ENCODE data around the gene USP38.
"Not testable (repeated sequence)": the region's sequence is repeated elsewhere in the genome, so short reads cannot be mapped to it uniquely, and the experiment has no call there.

Gene USP38

DNA sequence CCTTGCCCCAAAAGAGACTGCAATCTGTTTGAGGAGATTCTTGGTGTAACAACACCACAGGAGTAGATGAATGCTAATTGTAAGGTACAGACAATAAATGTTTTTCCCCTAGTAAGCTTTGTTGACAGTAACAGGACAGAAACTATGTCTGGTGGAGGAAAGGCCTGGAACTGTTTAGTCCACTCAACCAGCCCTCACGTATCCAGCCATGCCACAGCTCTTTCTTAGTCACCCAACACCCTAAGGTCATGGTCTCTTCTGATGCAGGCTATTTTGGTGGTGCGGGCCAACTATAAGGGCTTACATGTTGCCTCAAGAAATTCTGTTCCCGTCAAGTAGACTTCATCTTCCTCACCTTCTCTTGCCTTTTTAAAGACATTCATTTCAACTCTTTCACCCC is 76.0 kb downstream of the USP38 start:
- Histone ChIP-seq H3K36me3 (no peaks in the 10 kb centered on the region), H3K4me1 (no peaks in the 10 kb centered on the region), H3K4me3 (ENCODE audit: low read depth, low read length) (no peak overlapping the region), H3K9me3 (no peaks in the 10 kb centered on the region), H3K27me3 (no peaks in the 10 kb centered on the region)
- TF ChIP-seq, protein P1, sequence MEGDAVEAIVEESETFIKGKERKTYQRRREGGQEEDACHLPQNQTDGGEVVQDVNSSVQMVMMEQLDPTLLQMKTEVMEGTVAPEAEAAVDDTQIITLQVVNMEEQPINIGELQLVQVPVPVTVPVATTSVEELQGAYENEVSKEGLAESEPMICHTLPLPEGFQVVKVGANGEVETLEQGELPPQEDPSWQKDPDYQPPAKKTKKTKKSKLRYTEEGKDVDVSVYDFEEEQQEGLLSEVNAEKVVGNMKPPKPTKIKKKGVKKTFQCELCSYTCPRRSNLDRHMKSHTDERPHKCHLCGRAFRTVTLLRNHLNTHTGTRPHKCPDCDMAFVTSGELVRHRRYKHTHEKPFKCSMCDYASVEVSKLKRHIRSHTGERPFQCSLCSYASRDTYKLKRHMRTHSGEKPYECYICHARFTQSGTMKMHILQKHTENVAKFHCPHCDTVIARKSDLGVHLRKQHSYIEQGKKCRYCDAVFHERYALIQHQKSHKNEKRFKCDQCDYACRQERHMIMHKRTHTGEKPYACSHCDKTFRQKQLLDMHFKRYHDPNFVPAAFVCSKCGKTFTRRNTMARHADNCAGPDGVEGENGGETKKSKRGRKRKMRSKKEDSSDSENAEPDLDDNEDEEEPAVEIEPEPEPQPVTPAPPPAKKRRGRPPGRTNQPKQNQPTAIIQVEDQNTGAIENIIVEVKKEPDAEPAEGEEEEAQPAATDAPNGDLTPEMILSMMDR (IDR thresholded peaks at IDR 0.05; ENCODE audit: low read depth, low read length): no peak
- no peak for DNase-seq

DNA sequence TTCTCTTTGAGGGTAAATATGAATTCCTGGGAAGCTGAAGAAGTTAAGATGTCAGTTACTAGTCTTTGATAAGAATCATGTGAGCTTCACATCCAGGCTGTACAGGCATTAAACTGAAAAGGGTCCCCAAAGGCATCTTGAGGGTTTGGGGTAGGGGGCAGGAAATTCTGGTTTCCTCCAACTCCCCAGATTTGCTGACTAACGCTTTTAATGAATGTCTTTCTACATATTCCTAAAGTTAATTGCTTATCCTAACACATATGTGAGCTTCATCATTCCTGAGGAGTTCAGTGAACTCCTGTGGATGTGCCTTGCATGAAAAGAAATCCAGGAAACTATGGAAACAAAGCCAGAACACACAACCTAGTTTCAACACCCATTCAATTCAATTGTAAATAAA is 78.1 kb downstream of the USP38 start:
- Histone ChIP-seq H3K27me3 (no peaks in the 10 kb centered on the region), H3K9me3 (no peaks in the 10 kb centered on the region), H3K36me3 (no peaks in the 10 kb centered on the region), H3K4me3 (ENCODE audit: low read depth, low read length) (no peak overlapping the region), H3K4me1 (no peaks in the 10 kb centered on the region)
- TF ChIP-seq, protein P1 (IDR thresholded peaks at IDR 0.05; ENCODE audit: low read depth, low read length): no peak
- DNase-seq: no peak

DNA sequence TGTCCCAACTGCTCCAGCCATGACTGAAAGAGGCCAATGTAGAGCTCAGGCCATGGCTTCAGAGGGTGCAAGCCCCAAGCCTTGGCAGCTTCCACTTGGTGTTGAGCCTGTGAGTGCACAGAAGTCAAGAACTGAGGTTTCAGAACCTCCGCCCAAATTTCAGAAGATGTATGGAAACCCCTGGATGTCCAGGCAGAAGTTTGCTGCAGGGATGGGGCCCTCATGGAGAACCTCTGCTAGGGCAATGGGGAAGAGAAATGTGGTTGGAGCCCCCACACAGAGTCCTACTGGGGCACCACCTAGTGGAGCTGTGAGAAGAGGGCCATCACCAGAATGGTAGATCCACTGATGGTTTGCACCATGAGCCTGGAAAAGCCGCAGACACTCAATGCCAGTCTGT is 83.0 kb downstream of the USP38 start:
- H3K36me3 ChIP-seq: not testable (repeated sequence)

DNA sequence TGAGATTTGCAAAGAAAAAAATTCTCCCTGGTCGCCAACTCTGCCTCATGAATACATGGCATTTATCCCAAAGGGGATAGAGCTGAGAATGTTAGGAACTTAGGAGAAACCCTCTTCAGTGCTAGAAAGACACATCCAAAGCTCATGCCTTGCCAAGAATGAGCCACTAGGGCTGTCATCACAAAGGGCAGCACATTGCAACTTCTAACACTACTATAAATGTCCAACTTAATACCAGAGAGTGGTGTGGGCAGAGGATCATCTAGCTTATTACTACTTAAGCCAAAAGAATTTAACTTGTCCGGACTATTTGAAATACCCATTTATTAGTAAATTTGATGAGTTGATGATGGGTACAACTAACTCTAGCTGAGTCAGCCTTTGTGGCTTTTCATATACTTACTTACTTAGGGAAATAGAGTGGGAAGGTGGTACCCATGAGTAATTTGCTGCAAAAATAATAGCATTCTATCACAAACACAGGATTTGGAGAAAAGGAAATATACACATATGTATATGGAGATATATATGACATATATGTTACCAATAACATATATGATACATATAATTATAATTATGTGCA is 85.6 kb downstream of the USP38 start:
- Histone ChIP-seq H3K4me3 (ENCODE audit: low read depth, low read length) (no peak overlapping the region), H3K36me3 (no peaks in the 10 kb centered on the region), H3K9me3 (no peaks in the 10 kb centered on the region), H3K27me3 (no peaks in the 10 kb centered on the region), H3K4me1 (no peaks in the 10 kb centered on the region)
- no peak for DNase-seq
- TF ChIP-seq, protein P1 (IDR thresholded peaks at IDR 0.05; ENCODE audit: low read depth, low read length): no peak

More for the DNA sequence above, 83.0 kb downstream of the USP38 start:
- H3K4me3 ChIP-seq (ENCODE audit: low read depth, low read length); DNase-seq; H3K9me3 ChIP-seq; H3K27me3 ChIP-seq; H3K4me1 ChIP-seq: not testable (repeated sequence)
